ENCODE data around the gene PHACTR1. TPM values are rescaled to one million over a fixed set of nuclear protein-coding genes. Genes with fewer than 3 reads are reported as not detected.
A peak's percentile ranks its signal among the peaks of the same experiment; 100 is the strongest.

The PHACTR1 gene
- total RNA-seq, 1 experiment from 2014 or later = 15.5 TPM

GRCh38 chr6:12951415-12951814 lies 234.8 kb downstream of the PHACTR1 start:
- Mint-ChIP-seq H3K27ac (no peak overlapping the region), H3K9me3 (no peaks in the 10 kb centered on the region), H3K36me3 (no peaks in the 10 kb centered on the region), H3K27me3 (ENCODE audit: low read depth) (peaks cover 19% of the 10 kb centered on the region), H3K4me3 (no peak overlapping the region), H3K4me1 (peaks cover 23% of the 10 kb centered on the region)
- ATAC-seq = no peak
- ChIA-PET POLR2A (no interaction called here), CTCF (no interaction called here)
- TF ChIP-seq CDX4 (CRISPR knock-in tag; IDR thresholded peaks at IDR 0.05; ENCODE audit: borderline replicate concordance) (no peak), E2F5 (CRISPR knock-in tag; IDR thresholded peaks at IDR 0.05) (no peak), STAT6 (CRISPR knock-in tag; conservative IDR thresholded peaks at IDR 0.05; ENCODE audit: low read depth) (no peak), FOXJ3 (CRISPR knock-in tag; IDR thresholded peaks at IDR 0.05; ENCODE audit: borderline replicate concordance) (no peak), MLX (CRISPR knock-in tag; IDR thresholded peaks at IDR 0.05) (no peak), PRRX2 (CRISPR knock-in tag; IDR thresholded peaks at IDR 0.05) (no peak), HMGA2 (CRISPR knock-in tag; IDR thresholded peaks at IDR 0.05) (no peak), EMX1 (CRISPR knock-in tag; IDR thresholded peaks at IDR 0.05) (no peak), NFE2L1 (CRISPR knock-in tag; IDR thresholded peaks at IDR 0.05) (no peak), SP1 (CRISPR knock-in tag; conservative IDR thresholded peaks at IDR 0.05) (no peak), ZNF219 (CRISPR knock-in tag; IDR thresholded peaks at IDR 0.05; ENCODE audit: borderline replicate concordance) (no peak), USF1 (CRISPR knock-in tag; IDR thresholded peaks at IDR 0.05) (no peak), ZNF232 (CRISPR knock-in tag; IDR thresholded peaks at IDR 0.05) (no peak), USF2 (CRISPR knock-in tag; IDR thresholded peaks at IDR 0.05) (no peak), TEAD1 (CRISPR knock-in tag; IDR thresholded peaks at IDR 0.05) (no peak)
- no peak for DNase-seq (ENCODE audit: low spot score)

GRCh38 chr6:12952318-12952717 lies 235.8 kb downstream of the PHACTR1 start:
- no peaks in the 10 kb centered on the region for H3K36me3 Mint-ChIP-seq
- H3K9me3 Mint-ChIP-seq = no peaks in the 10 kb centered on the region
- H3K4me1 Mint-ChIP-seq = peaks cover 28% of the 10 kb centered on the region
- ChIA-PET POLR2A (no interaction called here), CTCF (interaction anchor here (1.1 kb wide), 1 partner anchor 41 kb away, joined by 3 read pairs; no protein-coding TSS in a partner anchor)
- no peak for DNase-seq (ENCODE audit: low spot score)
- H3K27ac Mint-ChIP-seq = no peak overlapping the region
- peaks cover 28% of the 10 kb centered on the region for H3K27me3 Mint-ChIP-seq (ENCODE audit: low read depth)
- TF ChIP-seq ZNF232 (CRISPR knock-in tag; IDR thresholded peaks at IDR 0.05) = no peak
- H3K4me3 Mint-ChIP-seq = no peak overlapping the region
- ATAC-seq = no peak

- ATAC-seq (peak; percentile 64), DNase-seq (ENCODE audit: low spot score) (peak; percentile 28)
- peak overlapping the region; percentile 82; the same call in 1 of the 2 replicates for H3K27ac Mint-ChIP-seq
- ChIA-PET CTCF (interaction anchor here (1.6 kb wide), 1 partner anchor 57 kb away, joined by 4 read pairs; no protein-coding TSS in a partner anchor), POLR2A (no interaction called here)
- peak overlapping the region; percentile 67 for H3K4me3 Mint-ChIP-seq
- no peaks in the 10 kb centered on the region for H3K36me3 Mint-ChIP-seq
- H3K4me1 Mint-ChIP-seq = peaks cover 45% of the 10 kb centered on the region
- no peaks in the 10 kb centered on the region for H3K9me3 Mint-ChIP-seq
- peaks cover 65% of the 10 kb centered on the region for H3K27me3 Mint-ChIP-seq (ENCODE audit: low read depth)
- TF ChIP-seq ZNF423 (CRISPR knock-in tag; IDR thresholded peaks at IDR 0.05) (no peak), MYBL2 (CRISPR knock-in tag; IDR thresholded peaks at IDR 0.05) (no peak), NR2C2 (CRISPR knock-in tag; IDR thresholded peaks at IDR 0.05) (no peak), NR1H2 (CRISPR knock-in tag; IDR thresholded peaks at IDR 0.05) (no peak), GABPB1 (CRISPR knock-in tag; IDR thresholded peaks at IDR 0.05) (no peak), ZNF396 (CRISPR knock-in tag; IDR thresholded peaks at IDR 0.05; ENCODE audit: borderline replicate concordance) (no peak), PREB (CRISPR knock-in tag; IDR thresholded peaks at IDR 0.05; ENCODE audit: borderline replicate concordance) (no peak), ZNF232 (CRISPR knock-in tag; IDR thresholded peaks at IDR 0.05) (no peak), ELF4 (CRISPR knock-in tag; IDR thresholded peaks at IDR 0.05; ENCODE audit: low read depth) (no peak), NFYB (CRISPR knock-in tag; conservative IDR thresholded peaks at IDR 0.05; ENCODE audit: low read depth) (no peak), CBFB (CRISPR knock-in tag; IDR thresholded peaks at IDR 0.05; ENCODE audit: low read depth) (no peak), ZNF121 (CRISPR knock-in tag; IDR thresholded peaks at IDR 0.05) (no peak)
Observed at GRCh38 chr6:12955956-12956355, 239.4 kb downstream of the PHACTR1 start.

Measured in WTC11 (cell line).